GM19239 (cell line): ENCODE data around the gene CTNNB1.
A peak's percentile ranks its signal among the peaks of the same experiment; 100 is the strongest.

Experiments
- DNase-seq: peaks from one replicate; pipeline ENCODE4 v3.0.0; 2011; ENCODE audit warnings: low spot score; ENCODE audit not compliant: insufficient read length
- FAIRE-seq: peaks from 2 replicates; lab custom pipeline; 2011; peaks lifted over from hg19 to GRCh38; lab: Jason Lieb, UNC

CTNNB1 gene

DNA sequence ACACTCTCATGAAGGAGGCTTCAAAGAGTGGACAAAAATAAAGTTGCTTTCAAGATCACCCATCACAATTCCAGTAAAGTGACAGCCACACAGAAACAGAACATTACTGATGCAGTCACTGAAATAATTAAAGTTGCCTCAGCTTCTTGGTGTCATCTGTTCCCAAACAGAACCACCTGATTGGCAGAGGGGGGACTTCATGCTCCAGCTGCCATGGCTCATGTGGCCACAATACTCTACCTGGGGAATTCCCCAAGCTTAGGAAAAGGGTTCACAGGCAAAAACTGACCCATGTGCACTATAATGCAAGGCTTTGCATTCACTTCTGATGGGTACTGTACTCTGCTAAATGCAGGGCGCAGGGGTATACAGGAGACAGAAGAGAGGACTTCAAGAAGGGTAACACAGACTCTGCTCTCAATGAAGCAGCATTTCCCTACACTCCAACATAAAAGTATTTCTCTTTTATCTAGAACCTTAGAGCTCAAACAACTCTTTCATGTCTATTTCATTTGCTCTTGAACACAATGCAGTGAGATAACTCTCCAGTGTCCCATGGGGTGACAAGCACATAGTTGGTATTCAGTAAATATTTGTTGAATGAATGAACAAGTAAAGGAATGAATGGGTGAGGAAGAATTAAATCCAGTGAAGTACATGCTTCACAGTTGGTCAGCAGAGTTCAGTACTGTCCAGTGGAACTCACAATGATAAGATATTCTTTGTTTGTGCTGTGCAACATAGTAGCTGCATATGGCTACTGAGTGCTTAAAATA is 8.6 kb upstream of the CTNNB1 start:
- DNase-seq (no peak), FAIRE-seq (no peak)

DNA sequence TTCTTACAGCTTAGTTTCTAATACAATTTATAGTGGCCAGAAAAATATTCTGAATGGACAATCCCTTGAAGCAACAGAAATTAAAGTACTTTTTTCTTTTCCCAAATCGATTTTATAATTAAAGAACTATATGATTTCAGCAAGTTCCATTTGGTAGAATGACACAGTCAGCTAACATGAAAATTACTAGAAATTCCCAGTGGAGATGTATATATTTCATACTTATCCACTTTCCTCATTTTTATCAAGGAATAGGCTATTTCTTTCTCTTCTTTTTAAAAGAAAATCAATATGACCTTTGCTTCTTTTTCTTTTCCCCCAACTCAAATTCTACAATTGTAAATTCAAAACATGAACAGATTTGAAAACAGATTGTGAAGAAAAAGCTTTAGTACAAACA is 6.4 kb upstream of the CTNNB1 start:
- DNase-seq (no peak), FAIRE-seq (no peak)

GRCh38 chr3:41193794-41194539 is 5.3 kb upstream of the CTNNB1 start:
- no peak for FAIRE-seq
- no peak for DNase-seq

DNA sequence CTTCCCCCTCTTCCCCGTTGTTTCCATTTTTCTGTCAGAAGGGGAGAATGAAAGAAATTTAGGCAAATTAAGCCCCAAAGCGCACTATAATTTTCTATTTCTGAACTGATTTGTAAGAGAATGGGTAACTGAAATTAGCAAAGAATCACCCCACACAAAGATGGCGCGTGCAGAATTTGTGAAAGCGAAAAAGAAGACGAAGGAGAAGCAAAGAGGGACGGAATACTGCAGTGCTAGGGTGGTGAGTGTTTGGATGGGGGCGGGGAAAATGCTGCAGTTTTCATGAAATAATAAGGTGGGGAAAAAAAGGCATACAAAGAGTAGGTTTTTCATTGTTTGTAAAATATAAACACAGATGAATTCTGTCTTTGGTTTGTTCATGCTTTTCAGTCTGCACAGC is 4.6 kb upstream of the CTNNB1 start:
- no peak for FAIRE-seq
- no peak for DNase-seq

DNA sequence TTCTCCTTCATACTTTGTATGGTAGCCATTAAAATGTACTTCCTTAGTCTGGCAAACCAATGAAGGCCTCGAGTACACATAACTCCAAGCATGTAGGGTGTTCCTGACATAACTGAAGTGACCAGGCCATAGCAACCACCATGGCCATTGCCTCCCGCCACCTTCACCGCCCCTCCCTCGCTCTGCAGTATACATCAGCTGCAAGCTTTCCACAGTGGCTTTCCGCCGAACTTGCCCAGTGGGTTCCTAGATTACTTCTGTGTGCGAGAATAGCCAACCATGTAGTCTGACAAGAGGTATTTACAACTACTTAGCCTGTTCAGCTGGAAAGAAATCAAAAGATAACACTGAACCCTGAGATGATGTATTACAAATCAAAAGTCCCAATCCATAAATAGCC is 3.4 kb upstream of the CTNNB1 start:
- no peak for DNase-seq
- FAIRE-seq: no peak

- FAIRE-seq (no peak), DNase-seq (no peak)
Measured at GRCh38 chr3:41196499-41197410, 2.5 kb upstream of the CTNNB1 start.

- FAIRE-seq (peak; percentile 66), DNase-seq (no peak)
Measured at GRCh38 chr3:41198046-41198445, 1.3 kb upstream of the CTNNB1 start.

- DNase-seq (no peak), FAIRE-seq (peak; percentile 57)
Measured at GRCh38 chr3:41198526-41198925, 779 bp upstream of the CTNNB1 start.

DNA sequence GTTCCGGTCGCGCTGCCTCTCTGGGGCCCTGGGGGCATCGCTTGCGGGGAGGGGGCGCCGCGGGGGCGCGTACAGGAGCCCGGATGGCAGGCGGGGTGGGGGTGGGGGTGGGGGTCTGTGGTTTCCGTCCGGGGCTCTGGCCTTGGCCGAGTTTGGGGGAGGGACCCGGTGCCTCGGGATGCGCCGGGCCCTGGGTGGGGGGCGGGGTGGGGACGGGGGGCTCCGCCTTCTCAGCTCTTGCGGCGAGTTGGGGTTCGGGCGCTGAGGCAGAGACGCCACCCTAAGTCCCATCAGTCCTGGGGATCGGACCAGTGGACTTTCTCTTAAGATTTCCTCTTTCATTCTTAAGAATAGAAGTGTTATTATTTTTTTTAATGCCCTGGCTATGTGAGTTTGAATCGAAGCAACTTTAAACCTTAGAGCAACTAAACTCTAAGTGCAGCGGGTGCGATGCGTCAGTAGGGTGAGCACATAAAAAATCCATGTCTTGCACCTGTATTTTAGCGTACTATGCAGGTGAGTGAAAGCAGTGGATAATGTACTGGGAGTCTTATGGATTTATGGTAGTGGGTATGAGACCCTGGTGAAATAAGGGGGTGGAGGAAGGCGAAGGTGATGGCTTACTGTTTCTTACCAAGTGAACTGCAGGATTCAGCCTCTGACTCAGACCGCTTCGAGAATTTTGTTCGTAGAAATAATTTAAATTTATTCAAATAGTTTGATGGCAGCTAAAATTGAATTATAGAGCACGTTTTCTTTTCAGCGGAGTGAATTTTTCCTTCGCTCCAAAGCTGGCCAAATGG is 762 bp downstream of the CTNNB1 start:
- DNase-seq (peak; percentile 53), FAIRE-seq (peak; percentile 83)

- FAIRE-seq: peak; percentile 53
Measured at GRCh38 chr3:41200669-41201021, 1.3 kb downstream of the CTNNB1 start.

DNA sequence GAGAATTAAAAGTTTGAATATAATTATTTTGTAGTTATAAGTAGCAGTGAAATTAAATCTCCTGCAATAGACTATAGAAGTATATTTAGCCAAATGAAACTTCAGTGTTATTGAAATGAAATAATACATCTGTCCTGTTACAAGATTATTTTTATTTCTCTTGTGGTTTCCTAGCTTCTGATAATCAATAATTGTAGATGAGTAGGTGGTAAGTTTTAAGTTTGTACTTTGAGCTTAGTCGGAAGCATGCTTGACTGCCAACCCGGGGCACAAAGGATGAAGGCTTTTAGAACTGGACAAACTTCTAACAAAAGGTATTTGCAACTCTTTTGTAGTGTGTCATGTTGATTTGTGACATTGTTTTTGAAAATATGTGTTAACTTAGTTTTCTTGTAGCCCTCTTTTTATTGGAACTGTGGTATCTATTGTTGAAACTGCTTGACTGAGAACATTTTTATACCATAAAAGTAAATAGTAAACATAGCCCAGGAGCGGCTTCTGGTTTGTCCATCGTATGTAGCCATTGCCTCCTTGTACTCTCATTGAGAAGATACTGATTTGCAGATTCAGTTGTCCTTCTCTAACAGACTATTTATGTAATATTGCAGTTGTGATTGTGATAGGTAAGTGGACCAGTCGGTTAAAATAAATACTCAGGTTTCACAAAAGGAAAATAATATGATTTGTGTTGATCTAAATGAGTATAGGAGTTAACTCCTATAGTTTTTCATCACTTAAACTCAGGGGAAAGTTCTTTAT is 2.9 kb downstream of the CTNNB1 start:
- FAIRE-seq: peak; percentile 77
- DNase-seq: no peak

More at GRCh38 chr3:41200669-41201021, 1.3 kb downstream of the CTNNB1 start:
- no peak for DNase-seq

GRCh38 chr3:41202834-41203345 is 3.6 kb downstream of the CTNNB1 start:
- FAIRE-seq: peak; percentile 82
- no peak for DNase-seq

DNA sequence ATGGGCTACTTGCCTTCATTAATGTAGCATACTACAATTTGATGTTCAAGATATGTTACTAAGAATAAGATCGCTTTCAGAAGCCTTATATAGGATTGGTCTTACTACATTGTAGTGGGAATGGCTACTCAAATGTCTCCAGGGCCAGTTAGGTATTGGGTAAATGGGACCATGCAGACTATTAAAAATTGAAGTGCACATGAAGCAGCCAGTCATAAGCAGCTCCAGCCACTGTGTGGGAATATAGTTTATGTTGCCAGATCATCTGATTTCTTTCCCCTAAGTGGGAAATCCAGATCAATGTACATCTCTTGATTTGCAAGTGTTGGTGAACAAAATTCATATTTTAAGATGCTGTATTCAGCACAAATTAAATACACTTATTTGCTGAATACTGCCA is 5.1 kb downstream of the CTNNB1 start:
- no peak for DNase-seq
- no peak for FAIRE-seq

GRCh38 chr3:41205591-41205990 is 6.3 kb downstream of the CTNNB1 start:
- FAIRE-seq (no peak), DNase-seq (no peak)

DNA sequence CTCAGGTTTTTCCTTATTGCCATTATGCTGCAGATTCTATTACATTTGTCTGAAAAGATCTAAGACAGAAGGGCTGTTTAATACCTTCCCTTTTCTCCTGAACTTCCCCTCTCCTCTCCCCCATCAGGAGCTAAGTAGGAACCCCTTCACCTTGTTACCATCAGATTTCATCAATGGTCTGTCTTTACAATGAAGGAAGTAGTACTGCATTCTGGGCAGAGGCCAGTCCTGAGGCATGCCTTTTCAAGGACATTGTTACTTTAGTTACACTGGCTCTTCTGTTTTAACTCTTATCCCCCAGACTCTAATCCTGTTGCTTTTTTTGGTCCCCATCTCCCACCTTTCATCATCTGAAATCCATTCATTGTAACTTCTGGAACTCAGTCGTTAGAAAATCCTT is 8.1 kb downstream of the CTNNB1 start:
- DNase-seq (no peak), FAIRE-seq (no peak)

DNA sequence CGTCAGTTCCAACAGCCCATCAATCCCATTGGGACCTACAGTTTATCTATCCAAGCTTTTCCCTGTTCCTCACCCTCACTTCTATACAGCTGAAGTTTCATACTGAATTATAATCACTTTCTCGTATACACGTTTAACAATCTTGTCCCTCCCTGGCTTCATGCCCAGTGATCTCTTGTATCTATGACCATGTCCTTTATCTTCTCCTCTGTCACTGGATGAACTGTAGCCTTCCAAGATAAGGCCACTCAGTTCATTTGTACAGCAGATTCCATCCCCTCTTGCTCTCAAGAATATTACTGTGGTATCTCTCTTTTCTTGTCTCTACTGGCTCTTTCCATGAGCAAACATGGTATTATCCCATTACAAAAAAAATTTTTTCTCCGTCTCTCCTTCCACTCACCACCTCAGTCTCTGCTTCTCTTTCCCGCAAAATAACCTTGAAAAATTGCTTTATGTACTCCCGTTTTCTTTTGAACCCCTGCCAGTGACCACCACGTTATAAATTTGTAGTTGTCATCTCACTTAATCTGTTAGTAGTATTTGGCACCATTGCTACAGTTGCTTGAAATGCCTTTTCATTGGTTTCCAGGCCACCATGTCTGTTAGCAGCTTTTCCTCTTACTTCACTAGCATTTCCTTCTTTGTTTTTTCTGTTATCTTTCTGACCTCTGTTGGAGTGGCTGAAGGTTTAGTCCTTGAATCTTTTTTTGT is 9.4 kb downstream of the CTNNB1 start:
- no peak for DNase-seq
- FAIRE-seq: no peak

DNA sequence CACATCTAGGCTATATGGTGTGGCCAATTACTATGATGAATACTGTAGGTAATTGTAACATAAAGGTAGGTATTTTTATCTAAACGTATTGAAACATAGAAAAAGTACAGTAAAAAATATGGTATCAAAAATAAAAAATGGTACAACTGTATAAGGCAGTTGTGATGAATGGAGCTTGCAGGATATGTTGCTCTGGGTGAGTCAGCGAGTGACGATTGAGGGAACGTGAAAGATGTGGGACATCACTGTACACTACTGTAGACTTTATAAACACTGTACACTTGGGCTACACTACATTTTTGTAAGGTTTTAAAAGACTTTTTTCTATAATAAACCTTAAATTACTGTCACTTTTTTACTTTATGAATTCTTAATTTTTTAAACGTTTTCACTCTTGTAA is 10.3 kb downstream of the CTNNB1 start:
- no peak for DNase-seq

DNA sequence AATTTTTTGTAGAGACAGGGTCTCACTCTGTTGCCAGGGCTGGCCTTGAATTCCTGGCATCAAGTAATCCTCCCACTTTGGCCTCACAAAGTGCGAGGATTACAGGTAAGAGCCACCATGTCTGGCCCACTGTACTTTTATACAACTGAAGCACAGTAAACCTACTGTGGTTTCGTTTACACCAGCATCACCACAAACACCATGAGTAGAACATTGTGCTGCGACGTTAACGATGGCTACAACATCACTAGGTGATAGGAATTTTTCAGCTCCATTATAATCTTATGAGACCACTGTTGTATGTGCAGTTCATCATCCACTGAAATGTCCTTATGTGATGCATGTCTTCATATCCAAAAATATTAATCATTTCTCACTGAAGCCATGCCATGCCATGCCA is 11.7 kb downstream of the CTNNB1 start:
- DNase-seq (no peak), FAIRE-seq (no peak)

More for the DNA sequence above, 10.3 kb downstream of the CTNNB1 start:
- no peak for FAIRE-seq
